ENCODE results near the gene REC114. TPM values are rescaled to one million over a fixed set of nuclear protein-coding genes. Genes with fewer than 3 reads are reported as not detected.

The REC114 gene
- total and polyA plus RNA-seq, 2 donors (not counting 1 experiment from before 2014, with no cell fraction given), result not detected

- H3K27me3 Mint-ChIP-seq, result peaks cover 33% of the 10 kb centered on the region
- ATAC-seq (ENCODE audit: low read depth) (no peak), DNase-seq (no peak)
- POLR2A ChIA-PET, result no interaction called here
- Histone ChIP-seq H3K4me3 (ENCODE audit: control extremely low read depth in 1 of 5, extremely low read depth in 1 of 5, insufficient read depth in 1 of 5, low read depth in 2 of 5, low read length in 4 of 5) (no peak overlapping the region), H2AFZ (ENCODE audit: insufficient read depth, low read depth, low read length, poor library complexity, severe bottlenecking) (no peak overlapping the region), H3K79me2 (ENCODE audit: control insufficient read depth, insufficient read depth, low read length) (no peaks in the 10 kb centered on the region), H3K27ac (ENCODE audit: low read length in 2 of 2) (no peak overlapping the region), H3K27me3 (replicated peaks in 1 of 4; ENCODE audit: control extremely low read depth in 1 of 4, control insufficient read depth in 3 of 4, insufficient read depth in 4 of 4, low read length in 3 of 4) (peaks cover 0 to 3% (median 0%) of the 10 kb centered on the region in 4 experiments), H3K9ac (ENCODE audit: low read length) (no peak overlapping the region), H3K4me1 (ENCODE audit: control insufficient read depth in 2 of 2, insufficient read depth in 2 of 2, low read length in 2 of 2) (no peaks in the 10 kb centered on the region), H3K9me3 (ENCODE audit: control extremely low read depth in 1 of 3, control insufficient read depth in 2 of 3, insufficient read depth in 1 of 3, low read length in 2 of 3) (peaks cover 0 to 3% (median 0%) of the 10 kb centered on the region in 3 donors), H3K4me2 (replicated peaks; ENCODE audit: low read depth, low read length, poor library complexity, severe bottlenecking) (no peak overlapping the region), H3K36me3 (replicated peaks in 1 of 2; ENCODE audit: control extremely low read depth in 1 of 2, control insufficient read depth in 1 of 2, extremely low read depth in 1 of 2, insufficient read depth in 2 of 2, low read length in 1 of 2) (no peaks in the 10 kb centered on the region), H4K20me1 (ENCODE audit: control insufficient read depth, insufficient read depth, low read length, poor library complexity, severe bottlenecking) (no peaks in the 10 kb centered on the region)
- H3K9me3 Mint-ChIP-seq (ENCODE audit: insufficient read depth), result no peaks in the 10 kb centered on the region
- WGBS (ENCODE audit: insufficient coverage), result 98% methylated on average over 4 of the region's 5 CpGs
- no peaks in the 10 kb centered on the region for H3K4me1 Mint-ChIP-seq
- H3K27ac Mint-ChIP-seq, result no peak overlapping the region
- no peak overlapping the region for H3K4me3 Mint-ChIP-seq
- intact Hi-C loops (cut with micrococcal nuclease), result no loop called here
- no peak for TF ChIP-seq CTCF (IDR thresholded peaks at IDR 0.05)
- CTCF ChIA-PET, result no interaction called here
Observed at GRCh38 chr15:73474785-73475184, 31.8 kb downstream of the REC114 start.

GRCh38 chr15:73476704-73477216, 33.8 kb downstream of the REC114 start:
- no peak for ATAC-seq (ENCODE audit: low read depth)
- POLR2A ChIA-PET, result no interaction called here

More at GRCh38 chr15:73476704-73477216, 33.8 kb downstream of the REC114 start:
- Histone ChIP-seq H3K4me2 (replicated peaks; ENCODE audit: low read depth, low read length, poor library complexity, severe bottlenecking) (no peak overlapping the region), H3K4me1 (ENCODE audit: control insufficient read depth in 2 of 2, insufficient read depth in 2 of 2, low read length in 2 of 2) (no peaks in the 10 kb centered on the region), H2AFZ (ENCODE audit: insufficient read depth, low read depth, low read length, poor library complexity, severe bottlenecking) (no peak overlapping the region), H3K9ac (ENCODE audit: low read length) (no peak overlapping the region), H3K4me3 (ENCODE audit: control extremely low read depth in 1 of 5, extremely low read depth in 1 of 5, insufficient read depth in 1 of 5, low read depth in 2 of 5, low read length in 4 of 5) (no peak overlapping the region), H4K20me1 (ENCODE audit: control insufficient read depth, insufficient read depth, low read length, poor library complexity, severe bottlenecking) (no peaks in the 10 kb centered on the region), H3K79me2 (ENCODE audit: control insufficient read depth, insufficient read depth, low read length) (no peaks in the 10 kb centered on the region), H3K27ac (ENCODE audit: low read length in 2 of 2) (no peak overlapping the region), H3K9me3 (ENCODE audit: control extremely low read depth in 1 of 3, control insufficient read depth in 2 of 3, insufficient read depth in 1 of 3, low read length in 2 of 3) (peaks cover 0 to 3% (median 0%) of the 10 kb centered on the region in 3 donors), H3K27me3 (replicated peaks in 1 of 4; ENCODE audit: control extremely low read depth in 1 of 4, control insufficient read depth in 3 of 4, insufficient read depth in 4 of 4, low read length in 3 of 4) (peaks cover 0 to 3% (median 0%) of the 10 kb centered on the region in 4 experiments), H3K36me3 (replicated peaks in 1 of 2; ENCODE audit: control extremely low read depth in 1 of 2, control insufficient read depth in 1 of 2, extremely low read depth in 1 of 2, insufficient read depth in 2 of 2, low read length in 1 of 2) (no peaks in the 10 kb centered on the region)
- CTCF ChIA-PET, result no interaction called here
- TF ChIP-seq CTCF (IDR thresholded peaks at IDR 0.05), result no peak
- no peak for TF ChIP-seq EZH2 (IDR thresholded peaks at IDR 0.05; ENCODE audit: borderline replicate concordance, insufficient read depth, low read depth, low read length, poor library complexity, severe bottlenecking)
- intact Hi-C loops (cut with micrococcal nuclease), result no loop called here
- DNase-seq, result no peak
- H3K4me3 Mint-ChIP-seq, result no peak overlapping the region
- no peaks in the 10 kb centered on the region for H3K9me3 Mint-ChIP-seq (ENCODE audit: insufficient read depth)
- WGBS (ENCODE audit: insufficient coverage), result no CpG with 5 or more reads among the region's 7 CpGs
- H3K27ac Mint-ChIP-seq, result no peak overlapping the region
- no peaks in the 10 kb centered on the region for H3K4me1 Mint-ChIP-seq
- H3K27me3 Mint-ChIP-seq, result peaks cover 21% of the 10 kb centered on the region
